Superior temporal gyrus (tissue), 1 donor: ENCODE data around the gene KLHL25.

Source experiments
- DNase-seq: peaks from one replicate; pipeline ENCODE4 v3.0.0-alpha.2; 2016; ENCODE audit errors: extremely low spot score

The KLHL25 gene

DNA sequence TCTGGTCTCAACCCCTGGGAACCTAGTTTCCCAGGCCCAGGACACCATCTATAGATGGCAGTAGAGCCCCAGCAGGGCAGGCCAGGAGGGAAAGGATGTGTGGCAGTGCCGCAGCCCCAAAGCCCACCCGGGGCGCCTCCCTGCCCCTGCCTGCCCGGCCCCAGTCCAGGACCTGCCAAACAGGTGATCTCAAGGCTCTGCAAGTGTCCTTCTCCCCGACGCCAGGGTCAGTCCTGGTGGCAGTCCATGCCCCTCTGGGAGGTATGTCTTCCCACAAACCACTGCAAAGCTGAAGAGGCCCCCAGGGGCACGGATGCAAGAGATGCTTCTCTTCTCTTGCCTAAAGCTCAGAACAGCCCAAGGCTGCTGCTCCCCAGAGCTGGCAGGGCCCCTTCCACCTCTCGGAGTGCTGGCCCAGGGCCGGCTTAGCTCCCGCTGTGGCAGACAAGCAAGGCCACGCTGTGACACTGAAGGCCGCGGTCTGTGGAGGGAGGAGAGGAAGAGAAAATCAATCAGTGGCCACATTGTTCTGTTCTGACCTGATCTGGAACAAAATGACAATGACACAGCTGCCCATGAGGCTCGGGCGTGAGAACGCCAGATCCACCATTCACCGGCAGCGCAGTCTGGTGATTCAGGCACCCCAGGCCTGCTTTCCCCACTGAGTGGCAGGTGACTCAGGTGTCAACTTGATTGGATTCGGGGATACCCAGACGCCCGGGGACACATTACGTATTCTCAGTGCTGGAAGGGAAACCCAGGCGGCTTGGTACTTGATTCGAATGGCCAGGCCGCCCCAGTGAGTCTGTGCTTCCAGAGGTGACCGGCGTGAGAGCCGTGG is 34.0 kb downstream of the KLHL25 start:
- DNase-seq = no peak

DNA sequence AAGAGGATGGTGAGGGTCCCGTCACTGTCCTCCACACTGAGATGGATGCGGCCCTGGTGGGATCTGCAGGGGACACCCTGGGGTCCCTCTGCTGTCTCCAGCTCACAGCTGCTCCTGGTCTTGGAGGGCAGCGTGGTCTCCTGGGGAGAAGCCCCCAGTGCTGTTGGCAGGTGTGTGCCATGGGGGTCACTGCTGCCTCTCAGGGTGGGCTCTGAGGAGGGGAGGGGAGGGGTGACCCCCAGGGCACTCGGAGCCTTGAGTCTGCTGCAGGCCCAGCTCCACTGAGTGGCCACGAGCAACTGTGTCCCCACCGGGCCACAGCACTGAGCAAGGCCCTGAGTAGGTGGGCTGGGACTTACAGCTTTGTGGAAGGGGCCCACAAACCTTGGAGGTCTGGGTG is 34.7 kb downstream of the KLHL25 start:
- no peak for DNase-seq

DNA sequence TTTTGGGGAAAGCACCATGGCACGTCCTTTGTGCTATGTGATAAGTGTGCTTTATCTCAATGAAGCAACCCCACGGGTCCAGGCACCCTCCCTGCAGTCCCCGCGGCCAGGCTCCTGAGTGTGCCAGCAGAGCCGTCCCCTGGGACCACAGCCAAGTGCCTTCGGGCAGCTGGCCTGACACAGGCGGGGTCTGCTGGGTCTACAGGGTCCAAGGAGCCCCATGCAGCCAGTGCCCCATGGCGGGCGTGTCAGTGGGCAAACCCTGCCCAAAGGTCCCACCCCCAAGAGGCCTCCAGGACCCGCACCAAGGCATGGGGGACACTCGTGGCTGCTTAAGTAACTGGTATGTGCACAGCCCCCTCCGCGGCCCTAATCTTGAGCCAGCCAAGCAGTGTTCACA is 35.3 kb downstream of the KLHL25 start:
- DNase-seq = no peak

DNA sequence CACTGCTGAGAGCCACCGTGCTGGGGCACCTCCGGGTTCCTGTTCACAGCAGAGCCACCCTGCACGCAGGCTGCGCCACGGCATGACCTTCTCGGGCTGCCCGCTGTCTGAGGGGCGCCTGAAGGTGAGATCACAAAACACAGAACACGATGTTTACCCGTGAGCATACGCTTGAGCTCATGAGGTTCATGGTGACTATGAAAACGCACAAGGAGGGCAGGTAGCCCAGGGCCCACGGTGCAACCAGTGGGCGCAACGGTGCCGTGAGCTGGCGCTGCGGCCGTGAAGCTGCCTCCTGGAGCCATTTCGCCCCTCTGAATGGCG is 36.1 kb downstream of the KLHL25 start:
- DNase-seq = no peak

DNA sequence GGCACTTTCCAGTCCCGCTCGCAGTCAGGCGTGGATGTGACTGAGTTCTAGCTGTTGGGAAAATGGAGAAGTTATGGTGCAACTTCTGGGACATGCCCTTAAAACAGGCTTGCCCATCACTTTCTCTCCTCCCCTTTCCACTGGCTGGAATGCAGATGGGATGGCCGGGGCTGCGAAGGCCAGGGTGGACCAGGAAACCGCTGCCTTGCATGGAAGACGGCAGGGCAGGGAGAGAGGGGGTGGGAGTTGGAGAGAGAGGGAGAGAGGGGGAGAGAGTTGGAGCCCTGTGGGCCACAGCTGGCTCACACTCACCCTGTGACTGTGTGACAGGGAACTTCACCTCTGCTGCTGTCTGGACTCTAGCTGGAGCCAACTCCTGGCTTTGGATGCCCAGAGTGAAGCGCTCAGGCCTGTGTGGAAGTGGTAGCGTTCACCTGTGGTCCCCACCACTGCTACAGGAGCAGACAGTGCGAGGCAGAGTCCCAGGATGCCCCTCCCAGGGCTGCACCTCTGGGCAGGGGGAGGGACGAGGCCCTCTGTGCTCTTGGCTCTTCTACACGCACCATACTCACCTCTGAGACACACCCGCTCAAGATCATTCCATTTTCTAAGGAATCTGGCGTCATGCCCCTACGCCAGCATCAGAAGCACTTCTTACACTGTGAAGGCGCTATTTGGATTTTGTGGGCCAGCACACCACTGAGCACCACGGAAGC is 36.6 kb downstream of the KLHL25 start:
- no peak for DNase-seq

DNA sequence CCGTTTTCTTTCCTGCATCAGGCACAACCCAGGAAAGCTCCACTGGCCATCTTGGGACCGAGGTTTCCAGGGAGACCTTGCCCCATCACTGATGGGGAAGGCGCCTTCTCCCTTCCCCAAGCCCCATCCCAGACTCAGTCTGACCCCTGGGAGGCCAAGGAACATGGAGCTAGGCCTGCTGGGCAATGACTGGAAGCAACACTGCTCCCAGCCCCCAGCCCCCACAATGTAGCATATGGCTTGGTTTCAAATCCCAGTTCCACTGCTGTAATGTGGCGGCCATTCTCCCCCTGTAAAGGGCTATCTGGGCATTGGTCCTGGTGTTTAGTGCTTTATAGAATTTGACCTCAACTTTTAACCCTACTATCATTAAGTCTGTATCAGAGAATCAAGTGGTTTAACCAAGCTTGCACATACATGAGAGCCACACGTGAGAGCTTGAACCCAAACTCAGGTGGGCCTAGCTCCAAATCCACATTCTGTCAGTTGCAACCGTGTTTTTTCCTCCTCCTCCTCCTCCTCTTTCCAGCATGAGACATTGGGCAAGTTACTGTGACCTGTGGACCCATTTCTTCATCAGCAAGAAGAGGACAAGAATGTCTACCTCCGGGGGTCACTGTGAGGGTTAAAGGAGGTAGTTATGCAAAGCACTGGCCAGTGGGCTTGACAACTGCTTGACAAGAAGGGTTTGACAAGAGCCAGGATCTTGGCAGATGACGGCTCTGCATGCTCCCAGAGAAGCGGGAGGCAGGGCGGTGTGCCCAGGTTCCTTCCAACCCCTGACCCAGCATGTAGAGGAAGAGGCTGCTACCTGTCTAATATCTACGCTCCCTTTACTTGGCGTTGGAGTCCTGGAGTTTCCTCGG is 37.4 kb downstream of the KLHL25 start:
- DNase-seq = no peak

DNA sequence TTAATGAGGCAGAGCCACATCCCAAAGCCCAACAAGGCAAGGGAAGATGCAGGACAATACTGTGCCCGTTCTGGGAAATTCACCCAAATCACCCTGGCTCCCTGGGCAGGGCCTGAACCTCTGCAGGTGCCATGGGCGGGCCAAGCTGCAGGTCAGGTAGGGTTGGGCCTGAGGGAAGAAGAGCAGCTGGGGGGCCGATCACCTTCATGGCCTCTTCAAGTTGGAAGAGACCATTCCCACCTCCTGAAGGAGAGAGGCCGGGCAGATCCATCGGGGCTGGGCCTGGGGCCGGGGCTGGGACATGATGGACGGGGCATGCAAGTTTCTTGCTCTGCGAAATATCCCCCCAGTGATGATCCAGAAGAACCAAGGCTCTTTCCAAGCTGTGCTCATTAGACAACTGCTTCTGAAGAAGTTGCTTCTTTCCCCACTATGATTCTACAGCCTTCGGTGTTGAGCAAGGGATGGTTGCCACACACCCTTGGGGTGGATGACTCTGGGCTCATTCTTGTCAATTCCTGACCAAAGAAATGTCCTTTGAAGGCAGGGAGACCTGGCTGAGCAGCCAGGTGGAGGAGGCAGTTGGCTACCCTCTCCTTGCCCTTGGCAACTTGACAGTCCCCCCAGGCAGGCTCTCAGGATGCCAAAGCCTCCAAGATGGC is 38.2 kb downstream of the KLHL25 start:
- no peak for DNase-seq

DNA sequence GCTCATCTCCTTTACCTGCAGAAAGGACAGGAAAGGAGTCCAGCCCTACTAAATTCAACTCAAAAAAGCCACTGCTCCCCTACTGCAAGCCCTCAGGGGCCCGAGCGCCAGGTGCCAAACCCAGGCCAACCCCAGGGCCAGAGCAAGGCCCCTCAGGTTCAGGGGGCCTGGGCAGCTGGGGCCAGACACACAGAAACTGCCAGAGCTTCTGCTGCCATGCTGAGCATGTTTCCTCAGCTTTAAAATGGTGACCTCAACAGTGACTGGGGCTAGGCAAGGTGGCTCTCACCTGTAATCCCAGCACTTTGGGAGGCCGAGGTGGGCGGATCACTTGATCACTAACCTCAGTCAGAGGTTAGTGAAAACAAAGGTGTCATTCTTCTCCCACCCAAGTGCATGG is 38.8 kb downstream of the KLHL25 start:
- no peak for DNase-seq

DNA sequence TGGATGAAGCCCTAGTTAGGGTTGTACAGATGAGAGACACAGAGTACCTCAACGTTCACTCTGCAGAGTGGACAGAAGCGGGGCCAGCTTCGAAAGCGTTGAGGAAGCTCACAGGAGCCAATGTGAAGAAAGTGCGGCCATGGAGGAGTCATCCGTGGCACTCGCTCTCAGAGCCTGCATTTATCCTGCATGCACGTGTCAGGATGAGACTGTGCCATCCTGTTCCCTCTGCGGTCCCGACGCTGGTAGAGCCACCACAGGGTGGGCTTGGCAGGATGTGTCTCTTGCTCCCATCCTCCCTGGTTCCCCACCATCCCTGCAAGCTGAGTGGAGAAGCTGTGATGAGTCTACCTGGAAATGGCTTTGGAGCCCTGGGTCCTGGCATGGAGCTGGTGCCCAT is 39.3 kb downstream of the KLHL25 start:
- no peak for DNase-seq

DNA sequence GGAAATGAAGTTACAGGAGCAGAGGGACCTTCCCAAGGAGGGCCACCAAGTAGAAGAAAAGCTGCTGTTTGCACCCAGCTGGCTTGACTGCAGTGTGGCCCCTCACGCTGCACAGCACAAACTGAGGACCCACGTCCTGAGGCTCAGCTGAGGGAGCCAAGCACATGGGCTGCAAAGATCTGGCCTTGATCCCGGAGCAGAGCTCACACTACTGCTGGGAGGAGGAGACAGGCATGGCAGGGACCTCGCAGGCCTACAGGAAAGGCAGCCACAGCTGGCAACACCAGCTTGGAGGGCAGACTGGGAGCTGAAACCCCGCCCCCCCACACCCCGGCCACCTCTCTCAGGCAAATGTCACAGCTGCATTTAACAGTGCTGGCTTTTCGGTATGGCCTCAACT is 39.7 kb downstream of the KLHL25 start:
- DNase-seq = no peak

DNA sequence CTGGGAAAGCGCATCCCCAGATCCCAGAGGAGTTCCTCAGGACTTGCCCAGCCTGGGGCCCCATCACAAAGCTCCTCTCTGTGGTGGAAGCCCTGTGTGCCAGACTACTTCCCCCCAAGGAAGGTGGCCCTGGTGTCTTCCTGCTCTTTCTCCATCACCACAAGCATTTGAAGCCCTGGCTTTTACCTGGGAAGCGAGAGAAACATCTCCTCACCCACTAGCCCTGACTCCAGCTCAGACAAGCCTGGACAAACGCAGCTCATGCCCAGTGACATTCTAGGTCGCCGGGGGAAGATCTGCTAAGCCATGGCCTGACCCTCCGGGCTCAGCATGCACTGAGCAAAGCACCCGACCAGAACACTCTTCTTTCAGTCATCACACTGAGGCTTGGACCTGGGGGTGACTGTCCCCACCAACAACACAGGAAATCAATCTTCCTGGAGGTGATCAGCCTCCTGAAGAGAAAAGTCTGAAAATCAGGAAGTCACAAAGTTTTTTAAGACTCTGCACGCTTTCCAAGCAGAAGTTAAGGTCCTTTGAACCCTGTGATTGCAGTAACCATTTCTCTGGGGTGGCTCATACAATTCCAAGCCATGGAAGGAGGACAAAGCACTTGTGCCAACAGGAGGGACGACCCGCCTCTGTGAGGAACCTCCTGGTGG is 40.8 kb downstream of the KLHL25 start:
- no peak for DNase-seq

DNA sequence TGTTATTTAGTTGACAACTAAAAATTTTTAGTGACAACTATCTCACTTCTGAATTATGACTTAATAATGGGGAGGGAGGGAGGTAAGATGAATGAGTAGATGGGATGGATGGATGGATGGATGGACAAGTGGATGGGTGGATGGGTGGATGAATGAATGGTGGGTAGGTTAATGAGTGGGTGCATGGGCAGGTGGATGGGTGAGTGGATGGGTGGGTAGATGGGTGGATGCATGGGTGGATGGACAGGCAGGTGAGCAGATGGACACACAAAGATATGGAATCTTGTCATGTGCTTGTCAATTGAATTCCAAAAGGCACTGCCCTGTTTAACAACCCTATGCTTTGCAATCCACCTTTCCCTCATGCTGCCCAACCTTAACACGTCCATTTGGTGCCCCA is 41.5 kb downstream of the KLHL25 start:
- DNase-seq = no peak

DNA sequence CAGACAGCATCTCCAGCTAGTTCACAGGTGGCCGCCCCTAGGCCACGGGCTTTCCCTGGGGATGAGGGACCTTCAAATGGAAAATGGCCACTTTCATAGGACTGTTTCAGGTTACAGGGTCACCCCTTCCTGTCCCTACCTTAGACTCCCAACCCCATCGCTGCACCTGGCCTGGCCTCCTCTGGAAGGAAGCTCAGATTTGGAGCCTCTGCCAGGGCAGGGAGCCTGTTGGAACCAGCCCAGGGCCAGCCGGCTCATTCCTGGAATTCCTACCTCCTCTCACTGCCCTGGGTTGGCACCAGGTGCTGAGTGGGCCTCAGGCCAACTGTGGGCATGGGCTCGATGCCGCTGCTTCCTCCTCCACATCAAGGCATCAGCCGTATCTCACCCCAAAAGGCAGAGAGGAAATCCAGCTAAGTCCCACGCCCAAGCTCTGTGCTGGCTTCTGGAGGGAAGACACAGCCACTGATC is 42.2 kb downstream of the KLHL25 start:
- no peak for DNase-seq

DNA sequence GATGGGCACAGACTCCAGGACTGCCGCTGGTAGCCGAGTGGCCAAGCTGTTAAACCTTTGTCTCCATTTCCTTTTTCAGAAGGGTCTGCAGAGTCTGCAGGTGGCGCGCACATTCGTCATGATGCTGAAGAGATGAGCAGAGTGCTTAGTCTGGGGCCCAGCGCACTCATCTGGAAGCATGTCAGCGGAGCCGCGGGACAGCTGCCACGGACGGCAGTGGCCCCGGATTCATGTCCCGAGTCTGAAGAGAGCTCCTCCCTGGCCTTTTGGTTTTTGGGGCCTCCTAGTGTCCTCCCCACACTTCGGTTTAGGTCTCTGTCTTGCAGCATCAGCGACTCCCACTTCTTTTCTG is 42.6 kb downstream of the KLHL25 start:
- DNase-seq = no peak

DNA sequence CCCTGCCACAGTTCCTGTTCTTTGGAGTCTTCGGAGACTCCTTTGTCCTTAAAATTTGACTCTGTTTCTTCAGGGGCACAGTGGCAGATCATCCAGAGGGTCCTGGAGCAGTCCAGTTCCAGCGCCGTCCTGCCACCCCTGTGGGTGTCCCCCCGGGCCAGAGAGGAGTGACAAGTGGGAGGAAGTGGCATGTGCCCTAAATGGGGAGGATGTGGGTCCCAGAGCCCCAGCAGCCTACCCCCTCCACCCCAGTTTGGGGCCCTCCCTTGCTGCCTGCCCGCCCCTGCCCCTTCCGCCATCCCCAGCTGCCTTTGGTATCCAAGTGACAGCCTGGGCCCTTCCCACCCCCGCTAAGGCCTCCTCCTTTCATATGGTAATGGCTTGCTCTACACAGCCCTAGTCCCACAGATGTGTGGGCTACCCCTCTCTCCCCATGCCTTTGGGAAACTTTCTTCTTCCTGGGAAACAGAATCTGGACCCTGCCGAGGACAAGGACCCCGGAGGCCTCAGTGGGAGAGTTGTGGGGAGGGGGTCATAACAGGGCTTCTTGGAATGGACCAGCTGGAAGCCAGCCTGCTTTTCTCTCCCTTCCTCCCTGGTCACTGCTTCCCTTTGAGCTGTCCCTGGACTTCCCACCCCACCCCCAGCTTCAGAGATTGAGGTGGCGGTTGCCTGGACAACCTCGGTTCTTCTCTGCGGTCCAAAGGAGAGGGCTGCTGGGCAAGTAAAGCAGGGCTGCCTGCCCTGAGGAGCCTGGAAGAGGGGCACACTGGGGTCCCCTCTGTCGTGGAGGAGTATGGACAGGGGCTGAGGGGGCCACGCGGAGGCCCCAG is 43.2 kb downstream of the KLHL25 start:
- DNase-seq = no peak

DNA sequence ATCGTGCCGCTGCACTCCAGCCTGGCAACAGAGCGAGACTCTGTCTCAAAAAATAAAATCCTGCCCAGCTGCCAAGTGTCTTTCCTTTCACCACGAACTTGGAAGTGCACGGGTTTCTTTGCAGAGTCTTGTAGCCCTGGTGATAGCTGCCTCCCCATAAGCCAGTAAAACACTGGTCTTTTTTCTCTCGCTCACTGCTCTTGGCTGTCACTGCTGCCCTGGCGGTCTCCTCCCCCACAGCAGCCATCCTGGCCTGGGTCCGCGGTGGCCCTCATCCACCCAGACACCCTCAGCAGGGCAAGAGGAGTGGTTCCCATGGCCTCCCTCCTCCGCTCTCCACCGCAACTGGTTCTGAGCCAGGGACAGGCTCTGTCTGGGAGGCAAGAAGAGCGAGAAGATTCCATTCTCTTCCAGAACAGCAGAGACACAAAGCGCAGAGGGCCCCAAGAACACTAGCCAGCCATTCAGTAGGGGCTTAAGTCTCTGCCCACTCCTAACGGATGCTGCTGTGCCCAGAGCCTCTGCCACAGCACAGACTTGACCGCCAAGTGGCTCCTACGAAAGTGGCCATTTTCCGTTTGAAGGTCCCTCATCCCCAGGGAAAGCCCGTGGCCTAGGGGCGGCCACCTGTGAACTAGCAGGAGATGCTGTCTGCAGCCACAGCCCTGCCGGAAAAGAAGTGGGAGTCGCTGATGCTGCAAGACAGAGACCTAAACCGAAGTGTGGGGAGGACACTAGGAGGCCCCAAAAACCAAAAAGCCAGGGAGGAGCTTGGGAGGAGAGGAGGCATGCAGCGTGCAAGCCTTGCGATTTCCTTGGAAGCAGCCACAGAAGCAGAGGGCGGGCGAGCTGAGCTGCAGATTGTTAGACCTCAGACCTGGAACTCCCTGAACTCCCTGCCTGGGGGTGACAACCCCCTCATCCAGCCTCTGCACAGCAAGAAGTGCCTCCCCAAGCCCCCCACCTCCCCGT is 44.1 kb downstream of the KLHL25 start:
- DNase-seq = peak; percentile 58

DNA sequence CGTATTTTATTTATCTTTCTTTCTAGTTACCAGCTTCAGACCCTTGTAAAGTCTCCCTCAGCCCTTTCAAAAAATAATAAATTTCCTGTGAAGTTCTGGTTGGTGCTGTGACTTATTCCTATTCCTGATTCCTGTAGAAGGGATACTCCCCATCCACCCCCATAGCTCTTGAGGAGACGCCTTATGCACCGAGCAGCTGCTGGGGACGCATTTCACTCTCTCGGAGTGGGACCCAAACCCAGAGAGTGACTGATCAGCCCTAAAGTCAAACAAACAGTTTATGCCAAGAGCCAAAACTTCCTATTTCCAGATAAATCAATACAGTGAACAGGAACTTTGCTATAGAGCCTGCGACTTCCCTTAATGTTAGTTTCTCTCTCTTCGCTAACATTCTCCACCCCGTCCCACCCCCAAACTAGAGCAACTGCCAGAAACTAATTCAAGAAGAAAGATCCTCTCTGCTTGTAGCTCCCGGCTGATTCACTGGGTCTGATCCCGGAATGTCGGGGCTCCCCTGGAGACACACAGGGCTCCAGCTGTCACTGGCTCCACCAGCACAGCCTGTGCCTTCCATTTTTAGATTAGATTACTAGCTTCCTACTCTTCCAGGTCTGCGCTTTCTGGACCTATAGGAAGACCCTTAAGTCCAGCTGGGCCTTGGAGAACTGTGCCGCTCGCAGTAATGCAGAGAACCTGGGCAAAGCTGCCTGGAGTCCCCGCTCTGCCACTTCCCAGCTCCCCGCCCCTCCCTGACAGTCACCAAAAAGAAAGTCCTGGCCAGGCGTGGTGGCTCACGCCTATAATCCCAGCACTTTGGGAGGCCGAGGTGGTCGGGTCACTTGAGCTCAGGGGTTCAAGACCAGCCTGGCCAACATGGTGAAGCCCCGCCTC is 45.2 kb downstream of the KLHL25 start:
- DNase-seq = peak; percentile 50

DNA sequence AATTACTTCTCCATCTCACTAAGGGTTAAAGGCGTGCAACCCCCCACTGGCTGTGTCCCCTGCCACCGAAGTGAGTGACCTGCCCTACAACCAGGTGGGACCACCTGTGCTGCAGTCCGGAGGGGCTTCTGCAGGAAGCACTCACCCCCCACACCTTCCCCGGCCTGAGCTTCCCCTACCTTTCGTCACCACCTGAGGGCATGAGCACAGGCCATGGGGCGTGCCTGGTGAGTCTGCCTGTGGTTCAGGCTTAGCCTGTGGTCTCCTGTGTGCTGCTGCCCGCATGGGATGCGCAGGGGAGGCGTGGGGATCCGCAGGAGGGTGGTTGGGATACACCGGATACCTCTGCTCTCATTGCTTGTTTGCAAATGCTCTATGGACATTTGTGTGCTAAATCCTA is 46.0 kb downstream of the KLHL25 start:
- DNase-seq = no peak
